Measurements from ENCODE around the gene ADAMTSL3. TPM values are rescaled to one million over a fixed set of nuclear protein-coding genes. Genes with fewer than 3 reads are reported as not detected.

ADAMTSL3 gene
- total RNA-seq, 1 donor from 2014 or later: 0.32 TPM

- H3K9me3 Mint-ChIP-seq (ENCODE audit: unreplicated experiment): no peaks in the 10 kb centered on the region
- H3K27ac Mint-ChIP-seq (ENCODE audit: unreplicated experiment): no peak overlapping the region
- no peaks in the 10 kb centered on the region for H3K36me3 Mint-ChIP-seq (ENCODE audit: unreplicated experiment)
- no peak for DNase-seq
- H3K4me1 Mint-ChIP-seq (ENCODE audit: low read depth, unreplicated experiment): no peaks in the 10 kb centered on the region
- H3K27me3 Mint-ChIP-seq (ENCODE audit: unreplicated experiment): no peaks in the 10 kb centered on the region
- H3K4me3 Mint-ChIP-seq (ENCODE audit: unreplicated experiment): no peak overlapping the region
- TF ChIP-seq CTCF (IDR thresholded peaks at IDR 0.05; ENCODE audit: partially characterized antibody, unreplicated experiment): no peak
Observed at GRCh38 chr15:83665480-83665879, 11.6 kb downstream of the ADAMTSL3 start.

- no peak for TF ChIP-seq CTCF (IDR thresholded peaks at IDR 0.05; ENCODE audit: partially characterized antibody, unreplicated experiment)
- H3K36me3 Mint-ChIP-seq (ENCODE audit: unreplicated experiment): no peaks in the 10 kb centered on the region
- no peak for DNase-seq
- H3K9me3 Mint-ChIP-seq (ENCODE audit: unreplicated experiment): no peaks in the 10 kb centered on the region
- H3K4me3 Mint-ChIP-seq (ENCODE audit: unreplicated experiment): no peak overlapping the region
- no peaks in the 10 kb centered on the region for H3K4me1 Mint-ChIP-seq (ENCODE audit: low read depth, unreplicated experiment)
- H3K27ac Mint-ChIP-seq (ENCODE audit: unreplicated experiment): no peak overlapping the region
- H3K27me3 Mint-ChIP-seq (ENCODE audit: unreplicated experiment): no peaks in the 10 kb centered on the region
Observed at GRCh38 chr15:83670672-83671229, 16.8 kb downstream of the ADAMTSL3 start.

- H3K27ac Mint-ChIP-seq (ENCODE audit: unreplicated experiment): no peak overlapping the region
- H3K4me1 Mint-ChIP-seq (ENCODE audit: low read depth, unreplicated experiment): no peaks in the 10 kb centered on the region
- H3K36me3 Mint-ChIP-seq (ENCODE audit: unreplicated experiment): no peaks in the 10 kb centered on the region
- H3K4me3 Mint-ChIP-seq (ENCODE audit: unreplicated experiment): no peak overlapping the region
- no peak for DNase-seq
- no peaks in the 10 kb centered on the region for H3K27me3 Mint-ChIP-seq (ENCODE audit: unreplicated experiment)
- TF ChIP-seq CTCF (IDR thresholded peaks at IDR 0.05; ENCODE audit: partially characterized antibody, unreplicated experiment): no peak
- H3K9me3 Mint-ChIP-seq (ENCODE audit: unreplicated experiment): no peaks in the 10 kb centered on the region
Observed at GRCh38 chr15:83671603-83672002, 17.7 kb downstream of the ADAMTSL3 start.

- no peaks in the 10 kb centered on the region for H3K4me1 Mint-ChIP-seq (ENCODE audit: low read depth, unreplicated experiment)
- no peak for TF ChIP-seq CTCF (IDR thresholded peaks at IDR 0.05; ENCODE audit: partially characterized antibody, unreplicated experiment)
- H3K36me3 Mint-ChIP-seq (ENCODE audit: unreplicated experiment): no peaks in the 10 kb centered on the region
- no peaks in the 10 kb centered on the region for H3K9me3 Mint-ChIP-seq (ENCODE audit: unreplicated experiment)
- no peak overlapping the region for H3K4me3 Mint-ChIP-seq (ENCODE audit: unreplicated experiment)
- no peaks in the 10 kb centered on the region for H3K27me3 Mint-ChIP-seq (ENCODE audit: unreplicated experiment)
- H3K27ac Mint-ChIP-seq (ENCODE audit: unreplicated experiment): no peak overlapping the region
- DNase-seq: no peak
Observed at GRCh38 chr15:83673385-83673784, 19.5 kb downstream of the ADAMTSL3 start.

- Mint-ChIP-seq H3K36me3 (ENCODE audit: unreplicated experiment) (peaks cover 4% of the 10 kb centered on the region), H3K27me3 (ENCODE audit: unreplicated experiment) (no peaks in the 10 kb centered on the region), H3K4me1 (ENCODE audit: low read depth, unreplicated experiment) (no peaks in the 10 kb centered on the region), H3K9me3 (ENCODE audit: unreplicated experiment) (no peaks in the 10 kb centered on the region), H3K27ac (ENCODE audit: unreplicated experiment) (no peak overlapping the region), H3K4me3 (ENCODE audit: unreplicated experiment) (no peak overlapping the region)
- TF ChIP-seq CTCF (IDR thresholded peaks at IDR 0.05; ENCODE audit: partially characterized antibody, unreplicated experiment): no peak
- no peak for DNase-seq
Observed at GRCh38 chr15:83682476-83683088, 28.7 kb downstream of the ADAMTSL3 start.

Measured in glutamatergic neuron (in vitro differentiated cells).